Measurements from ENCODE around the gene CHID1.
A peak's percentile ranks its signal among the peaks of the same experiment; 100 is the strongest.

The CHID1 gene

GRCh38 chr11:852762-853161 is 57.8 kb downstream of the CHID1 start:
- H3K27ac ChIP-seq (ENCODE audit: low read depth, low read length) = no peak overlapping the region

GRCh38 chr11:850775-851763 is 59.5 kb downstream of the CHID1 start:
- peaks cover 24 to 25% of the 10 kb centered on the region in 2 donors for H3K27me3 ChIP-seq (ENCODE audit: control insufficient read depth in 1 of 2, insufficient read depth in 2 of 2, low read length in 2 of 2)

More at GRCh38 chr11:852762-853161, 57.8 kb downstream of the CHID1 start:
- Histone ChIP-seq H3K9me3 (ENCODE audit: control insufficient read depth in 1 of 2, low read length in 2 of 2) (no peaks in the 10 kb centered on the region), H3K36me3 (ENCODE audit: control insufficient read depth in 1 of 2, insufficient read depth in 2 of 2, low read length in 2 of 2) (no peaks in the 10 kb centered on the region), H3K4me3 (ENCODE audit: low read depth in 1 of 2, low read length in 2 of 2) (no peak overlapping the region), H3K27me3 (ENCODE audit: control insufficient read depth in 1 of 2, insufficient read depth in 2 of 2, low read length in 2 of 2) (peaks cover 20 to 25% of the 10 kb centered on the region in 2 donors), H3K9ac (ENCODE audit: low read depth in 1 of 2, low read length in 2 of 2) (no peak overlapping the region), H3K4me1 (ENCODE audit: control insufficient read depth in 1 of 2, insufficient read depth in 2 of 2, low read length in 2 of 2) (peaks cover 6 to 12% of the 10 kb centered on the region in 2 donors)

GRCh38 chr11:849951-850774 is 60.4 kb downstream of the CHID1 start:
- Histone ChIP-seq H3K4me3 (ENCODE audit: low read depth in 1 of 2, low read length in 2 of 2) (peak overlapping the region; percentile 10 to 29), H3K4me1 (ENCODE audit: control insufficient read depth in 1 of 2, insufficient read depth in 2 of 2, low read length in 2 of 2) (peaks cover 6 to 13% of the 10 kb centered on the region in 2 donors)

More at GRCh38 chr11:850775-851763, 59.5 kb downstream of the CHID1 start:
- Histone ChIP-seq H3K9me3 (ENCODE audit: control insufficient read depth in 1 of 2, low read length in 2 of 2) (no peaks in the 10 kb centered on the region), H3K36me3 (ENCODE audit: control insufficient read depth in 1 of 2, insufficient read depth in 2 of 2, low read length in 2 of 2) (no peaks in the 10 kb centered on the region), H3K27ac (ENCODE audit: low read depth, low read length) (no peak overlapping the region), H3K4me3 (ENCODE audit: low read depth in 1 of 2, low read length in 2 of 2) (no peak overlapping the region), H3K4me1 (ENCODE audit: control insufficient read depth in 1 of 2, insufficient read depth in 2 of 2, low read length in 2 of 2) (peaks cover 6 to 12% of the 10 kb centered on the region in 2 donors), H3K9ac (ENCODE audit: low read depth in 1 of 2, low read length in 2 of 2) (no peak overlapping the region)

GRCh38 chr11:849104-849824 is 61.3 kb downstream of the CHID1 start:
- no peaks in the 10 kb centered on the region for H3K9me3 ChIP-seq (ENCODE audit: control insufficient read depth in 1 of 2, low read length in 2 of 2)
- no peak overlapping the region for H3K9ac ChIP-seq (ENCODE audit: low read depth in 1 of 2, low read length in 2 of 2)
- H3K4me1 ChIP-seq (ENCODE audit: control insufficient read depth in 1 of 2, insufficient read depth in 2 of 2, low read length in 2 of 2) = peaks cover 6 to 19% of the 10 kb centered on the region in 2 donors
- H3K4me3 ChIP-seq (ENCODE audit: low read depth in 1 of 2, low read length in 2 of 2) = peak overlapping the region in 1 of 2 donors; percentile 22
- H3K36me3 ChIP-seq (ENCODE audit: control insufficient read depth in 1 of 2, insufficient read depth in 2 of 2, low read length in 2 of 2) = no peaks in the 10 kb centered on the region
- no peak overlapping the region for H3K27ac ChIP-seq (ENCODE audit: low read depth, low read length)
- peaks cover 24 to 25% of the 10 kb centered on the region in 2 donors for H3K27me3 ChIP-seq (ENCODE audit: control insufficient read depth in 1 of 2, insufficient read depth in 2 of 2, low read length in 2 of 2)

More at GRCh38 chr11:849951-850774, 60.4 kb downstream of the CHID1 start:
- no peak overlapping the region for H3K9ac ChIP-seq (ENCODE audit: low read depth in 1 of 2, low read length in 2 of 2)
- peaks cover 24 to 25% of the 10 kb centered on the region in 2 donors for H3K27me3 ChIP-seq (ENCODE audit: control insufficient read depth in 1 of 2, insufficient read depth in 2 of 2, low read length in 2 of 2)
- no peaks in the 10 kb centered on the region for H3K36me3 ChIP-seq (ENCODE audit: control insufficient read depth in 1 of 2, insufficient read depth in 2 of 2, low read length in 2 of 2)
- no peak overlapping the region for H3K27ac ChIP-seq (ENCODE audit: low read depth, low read length)
- H3K9me3 ChIP-seq (ENCODE audit: control insufficient read depth in 1 of 2, low read length in 2 of 2) = no peaks in the 10 kb centered on the region

GRCh38 chr11:848380-848931 is 62.2 kb downstream of the CHID1 start:
- Histone ChIP-seq H3K36me3 (ENCODE audit: control insufficient read depth in 1 of 2, insufficient read depth in 2 of 2, low read length in 2 of 2) (no peaks in the 10 kb centered on the region), H3K9me3 (ENCODE audit: control insufficient read depth in 1 of 2, low read length in 2 of 2) (no peaks in the 10 kb centered on the region), H3K9ac (ENCODE audit: low read depth in 1 of 2, low read length in 2 of 2) (no peak overlapping the region), H3K4me3 (ENCODE audit: low read depth in 1 of 2, low read length in 2 of 2) (peak overlapping the region in 1 of 2 donors; percentile 28), H3K27me3 (ENCODE audit: control insufficient read depth in 1 of 2, insufficient read depth in 2 of 2, low read length in 2 of 2) (peaks cover 25 to 27% of the 10 kb centered on the region in 2 donors), H3K4me1 (ENCODE audit: control insufficient read depth in 1 of 2, insufficient read depth in 2 of 2, low read length in 2 of 2) (peaks cover 7 to 20% of the 10 kb centered on the region in 2 donors), H3K27ac (ENCODE audit: low read depth, low read length) (no peak overlapping the region)

- H3K4me3 ChIP-seq (ENCODE audit: low read depth in 1 of 2, low read length in 2 of 2) = no peak overlapping the region
- no peak overlapping the region for H3K27ac ChIP-seq (ENCODE audit: low read depth, low read length)
- peaks cover 10 to 22% of the 10 kb centered on the region in 2 donors for H3K4me1 ChIP-seq (ENCODE audit: control insufficient read depth in 1 of 2, insufficient read depth in 2 of 2, low read length in 2 of 2)
- no peak overlapping the region for H3K9ac ChIP-seq (ENCODE audit: low read depth in 1 of 2, low read length in 2 of 2)
- H3K36me3 ChIP-seq (ENCODE audit: control insufficient read depth in 1 of 2, insufficient read depth in 2 of 2, low read length in 2 of 2) = no peaks in the 10 kb centered on the region
- H3K9me3 ChIP-seq (ENCODE audit: control insufficient read depth in 1 of 2, low read length in 2 of 2) = no peaks in the 10 kb centered on the region
- peaks cover 25 to 27% of the 10 kb centered on the region in 2 donors for H3K27me3 ChIP-seq (ENCODE audit: control insufficient read depth in 1 of 2, insufficient read depth in 2 of 2, low read length in 2 of 2)
Measured at GRCh38 chr11:847876-848275, 62.7 kb downstream of the CHID1 start.

GRCh38 chr11:846496-847098 is 64.0 kb downstream of the CHID1 start:
- no peak overlapping the region for H3K27ac ChIP-seq (ENCODE audit: low read depth, low read length)
- H3K9me3 ChIP-seq (ENCODE audit: control insufficient read depth in 1 of 2, low read length in 2 of 2) = no peaks in the 10 kb centered on the region
- peaks cover 25 to 27% of the 10 kb centered on the region in 2 donors for H3K27me3 ChIP-seq (ENCODE audit: control insufficient read depth in 1 of 2, insufficient read depth in 2 of 2, low read length in 2 of 2)
- H3K36me3 ChIP-seq (ENCODE audit: control insufficient read depth in 1 of 2, insufficient read depth in 2 of 2, low read length in 2 of 2) = no peaks in the 10 kb centered on the region
- H3K4me1 ChIP-seq (ENCODE audit: control insufficient read depth in 1 of 2, insufficient read depth in 2 of 2, low read length in 2 of 2) = peaks cover 10 to 22% of the 10 kb centered on the region in 2 donors
- no peak overlapping the region for H3K4me3 ChIP-seq (ENCODE audit: low read depth in 1 of 2, low read length in 2 of 2)
- no peak overlapping the region for H3K9ac ChIP-seq (ENCODE audit: low read depth in 1 of 2, low read length in 2 of 2)

GRCh38 chr11:845872-846495 is 64.6 kb downstream of the CHID1 start:
- Histone ChIP-seq H3K4me3 (ENCODE audit: low read depth in 1 of 2, low read length in 2 of 2) (no peak overlapping the region), H3K27me3 (ENCODE audit: control insufficient read depth in 1 of 2, insufficient read depth in 2 of 2, low read length in 2 of 2) (peaks cover 22 to 26% of the 10 kb centered on the region in 2 donors), H3K27ac (ENCODE audit: low read depth, low read length) (no peak overlapping the region), H3K36me3 (ENCODE audit: control insufficient read depth in 1 of 2, insufficient read depth in 2 of 2, low read length in 2 of 2) (no peaks in the 10 kb centered on the region), H3K4me1 (ENCODE audit: control insufficient read depth in 1 of 2, insufficient read depth in 2 of 2, low read length in 2 of 2) (peaks cover 13 to 26% of the 10 kb centered on the region in 2 donors), H3K9ac (ENCODE audit: low read depth in 1 of 2, low read length in 2 of 2) (no peak overlapping the region), H3K9me3 (ENCODE audit: control insufficient read depth in 1 of 2, low read length in 2 of 2) (no peaks in the 10 kb centered on the region)

Measured in duodenal mucosa (tissue), 2 donors.